A549 (cell line): ENCODE measurements around the gene EXOC4. TPM values are rescaled to one million over a fixed set of nuclear protein-coding genes. Genes with fewer than 3 reads are reported as not detected.

Source experiments
- ATAC-seq, 2 experiments: fragments of 200-7000 bp in 1 of 2; fragments of >200 bp in 1 of 2; cut with Nextera tagmentation in 1 of 2; cut with Tn5 transposase in 1 of 2; 3 replicates each; pipeline versions ENCODE4 v1.8.0 to v1.9.1; 2018 to 2020; ENCODE audit warnings: mild to moderate bottlenecking in 1 of 2, moderate library complexity in 1 of 2
- CTCF ChIA-PET: fragments of 300-600 bp; sonication (Branson Sonifier 250); formaldehyde crosslinking; extraction: SDS; loops from one replicate; lab custom pipeline; 2021; ENCODE audit warnings: antibody characterized with exemption, inconsistent platforms; lab: Yijun Ruan, JAX
- POLR2A ChIA-PET: fragments of 350-600 bp; formaldehyde crosslinking; extraction: SDS; loops from one replicate; lab custom pipeline; 2021; ENCODE audit warnings: antibody characterized with exemption, inconsistent platforms; lab: Yijun Ruan, JAX
- DNase-seq, 2 experiments: peaks; one replicate each; pipeline versions ENCODE4 v3.0.0 to v3.0.0-alpha.2; 2011 to 2016; ENCODE audit warnings: low read depth in 1 of 2, low spot score in 1 of 2
- FAIRE-seq: peaks from 2 replicates; lab custom pipeline; 2011; peaks lifted over from hg19 to GRCh38; lab: Jason Lieb, UNC
- H3K27ac ChIP-seq, 2 experiments: fragments of >200 bp; sonication (Bioruptor Twin); formaldehyde crosslinking; 3 replicates each; pipeline ENCODE4 v1.5.1; 2016 to 2017
- H3K4me1 ChIP-seq: fragments of >200 bp; sonication (Bioruptor Twin); formaldehyde crosslinking; 3 replicates; pipeline ENCODE4 v1.6.1; 2016
- H3K4me2 ChIP-seq: fragments of >200 bp; sonication (Bioruptor Twin); formaldehyde crosslinking; 3 replicates; pipeline ENCODE4 v1.6.1; 2016
- H3K4me3 ChIP-seq: fragments of >200 bp; sonication (Bioruptor Twin); formaldehyde crosslinking; 3 replicates; pipeline ENCODE4 v1.5.1; 2016
- H3K9me3 ChIP-seq: fragments of >200 bp; sonication (Bioruptor Twin); formaldehyde crosslinking; 3 replicates; pipeline ENCODE4 v1.6.1; 2016
- BHLHE40 ChIP-seq: IDR thresholded peaks from 2 replicates; pipeline ENCODE4 v1.6.1; 2012; ENCODE audit warnings: low read depth, low read length, inconsistent platforms
- CBX2 ChIP-seq: fragments of 200-600 bp; sonication (generic); IDR thresholded peaks from 2 replicates; pipeline ENCODE4 v1.6.1; 2016; ENCODE audit warnings: low read depth, mild to moderate bottlenecking, borderline replicate concordance
- CBX8 ChIP-seq: fragments of 200-600 bp; sonication (generic); IDR thresholded peaks from 2 replicates; pipeline ENCODE4 v1.6.1; 2016
- EHMT2 ChIP-seq: fragments of 200-600 bp; sonication (generic); IDR thresholded peaks from 2 replicates; pipeline ENCODE4 v1.6.1; 2016; ENCODE audit warnings: antibody characterized with exemption, low read depth, mild to moderate bottlenecking, moderate library complexity
- EP300 ChIP-seq, 2 experiments: fragments of >200 bp; sonication (Bioruptor Twin); formaldehyde crosslinking; IDR thresholded peaks; 2 replicates in 1 of 2; 3 replicates in 1 of 2; pipeline ENCODE4 v1.6.1; 2016 to 2017
- FOXS1 ChIP-seq: fragments of 250-450 bp; sonication (Bioruptor Pico); IDR thresholded peaks from 2 replicates; pipeline ENCODE4 v1.5.0; 2020; ENCODE audit warnings: mild to moderate bottlenecking, moderate library complexity
- GATA3 ChIP-seq: IDR thresholded peaks from 2 replicates; pipeline ENCODE4 v1.6.1; 2012; ENCODE audit warnings: borderline replicate concordance
- HOXA7 ChIP-seq: fragments of 250-450 bp; sonication (Bioruptor Pico); IDR thresholded peaks from 2 replicates; pipeline ENCODE4 v1.5.0; 2020; ENCODE audit warnings: mild to moderate bottlenecking, moderate library complexity
- HOXB13 ChIP-seq: fragments of 250-450 bp; sonication (Bioruptor Pico); IDR thresholded peaks from 2 replicates; pipeline ENCODE4 v1.5.0; 2020; ENCODE audit warnings: low read depth, mild to moderate bottlenecking, moderate library complexity
- JUNB ChIP-seq: fragments of >200 bp; sonication (Bioruptor Twin); formaldehyde crosslinking; IDR thresholded peaks from 2 replicates; pipeline ENCODE4 v1.6.1; 2016
- NFE2L2 ChIP-seq: fragments of 150-350 bp; conservative IDR thresholded peaks from 2 replicates; pipeline ENCODE4 v1.6.1; 2014; ENCODE audit warnings: low read length
- POLR2A ChIP-seq: IDR thresholded peaks from 2 replicates; pipeline ENCODE4 v1.6.1; 2012; ENCODE audit warnings: mild to moderate bottlenecking, low read length
- POLR2AphosphoS2 ChIP-seq: conservative IDR thresholded peaks from 2 replicates; pipeline ENCODE4 v1.6.1; 2012; ENCODE audit warnings: low read length, improper control_type of control experiment, inconsistent platforms
- RARB ChIP-seq: fragments of 250-450 bp; sonication (Bioruptor Pico); IDR thresholded peaks from 2 replicates; pipeline ENCODE4 v1.8.0; 2021; ENCODE audit warnings: mild to moderate bottlenecking, moderate library complexity
- RFX5 ChIP-seq: fragments of 450-650 bp; IDR thresholded peaks from 2 replicates; pipeline ENCODE4 v1.7.1; 2014; ENCODE audit warnings: antibody characterized with exemption, mild to moderate bottlenecking, moderate library complexity
- SMC3 ChIP-seq: fragments of >200 bp; sonication (Bioruptor Twin); formaldehyde crosslinking; IDR thresholded peaks from 3 replicates; pipeline ENCODE4 v1.6.1; 2018; ENCODE audit warnings: inconsistent platforms
- SREBF2 ChIP-seq: fragments of 450-650 bp; IDR thresholded peaks from 2 replicates; pipeline ENCODE4 v1.6.1; 2014; ENCODE audit warnings: mild to moderate bottlenecking, moderate library complexity
- TP53 ChIP-seq: fragments of 250-450 bp; sonication (Bioruptor Pico); IDR thresholded peaks from 2 replicates; pipeline ENCODE4 v1.5.0; 2021; ENCODE audit warnings: mild to moderate bottlenecking, moderate library complexity
- ZC3H11A ChIP-seq: fragments of 450-650 bp; IDR thresholded peaks from 2 replicates; pipeline ENCODE4 v1.6.1; 2014; ENCODE audit warnings: antibody characterized with exemption, mild to moderate bottlenecking
- ZFP36 ChIP-seq: fragments of 450-650 bp; IDR thresholded peaks from 2 replicates; pipeline ENCODE4 v1.6.1; 2014; ENCODE audit warnings: borderline replicate concordance; ENCODE audit not compliant: partially characterized antibody
- ZNF302 ChIP-seq: fragments of 250-450 bp; sonication (Bioruptor Pico); IDR thresholded peaks from 2 replicates; pipeline ENCODE4 v1.9.0; 2021; ENCODE audit warnings: inconsistent platforms, mild to moderate bottlenecking, moderate library complexity
- ZSCAN20 ChIP-seq: fragments of 250-450 bp; sonication (Bioruptor Pico); IDR thresholded peaks from 2 replicates; pipeline ENCODE4 v1.8.0; 2022; ENCODE audit warnings: mild to moderate bottlenecking, moderate library complexity
- WGBS: methylation state at CpG from one replicate; pipeline ENCODE4 v1.1.6; 2017; ENCODE audit errors: missing lambda C conversion rate; 5-methylcytosine and 5-hydroxymethylcytosine counted together
- polyA plus RNA-seq, 4 experiments: library from polyadenylated mRNA; depleted of rRNA in 3 of 4; stranded (reverse); fragments of >200 nt; fragmentation: RNase III in 1 of 4; extraction: RNeasy Plus Mini Kit Qiagen cat#74134 plus additional on column Dnase treatment in 1 of 4; gene quantifications; 2 replicates in 3 of 4; 3 replicates in 1 of 4; pipeline ENCODE4 v1.2.3, GENCODE V29; 2011 to 2017
- TF ChIP-seq, protein P1 (sequence below): IDR thresholded peaks from 2 replicates; pipeline ENCODE4 v1.6.1; 2012
- TF ChIP-seq, protein P2 (sequence below): fragments of >200 bp; sonication (Bioruptor Twin); formaldehyde crosslinking; IDR thresholded peaks from 3 replicates; pipeline ENCODE4 v1.5.1; 2016
- TF ChIP-seq, protein P3 (sequence below): IDR thresholded peaks from 2 replicates; pipeline ENCODE4 v1.6.1; 2012; ENCODE audit warnings: low read depth, borderline replicate concordance
- TF ChIP-seq, protein P4 (sequence below): fragments of 200-600 bp; sonication (generic); IDR thresholded peaks from 2 replicates; pipeline ENCODE4 v1.6.1; 2016; ENCODE audit warnings: antibody characterized with exemption, mild to moderate bottlenecking, moderate library complexity
- TF ChIP-seq, protein P5 (sequence below): fragments of >200 bp; sonication (Bioruptor Twin); formaldehyde crosslinking; IDR thresholded peaks from 3 replicates; pipeline ENCODE4 v1.6.1; 2016
- TF ChIP-seq, protein P6 (sequence below): fragments of >200 bp; sonication (Bioruptor Twin); formaldehyde crosslinking; IDR thresholded peaks from 2 replicates; pipeline ENCODE4 v1.6.1; 2016

The EXOC4 gene
- polyA plus RNA-seq, 2 of the 4 experiments (the other 2 are of a cell fraction) = 33.4 to 73.1 TPM

DNA sequence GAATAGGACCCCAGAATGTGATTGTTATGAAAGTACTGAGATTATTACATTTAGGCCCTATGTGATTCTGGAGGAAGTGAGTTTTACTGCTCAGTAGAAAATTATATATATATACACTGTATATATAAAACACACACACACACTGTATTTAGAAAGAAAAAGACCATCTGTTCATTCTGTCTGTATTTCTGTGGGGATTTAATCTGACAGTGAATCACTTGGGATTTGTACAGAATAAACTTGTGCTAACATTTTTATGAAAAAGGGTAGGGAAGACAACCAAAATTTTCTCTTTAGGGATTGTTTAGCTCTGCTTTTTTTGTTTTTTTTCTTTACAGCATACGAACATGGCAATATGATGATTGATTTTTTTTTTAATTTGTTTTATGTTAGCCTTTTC lies 142.7 kb downstream of the EXOC4 start:
- H3K27ac ChIP-seq = no peak overlapping the region
- WGBS = 89% methylated on average over 1 of the region's 1 CpG

DNA sequence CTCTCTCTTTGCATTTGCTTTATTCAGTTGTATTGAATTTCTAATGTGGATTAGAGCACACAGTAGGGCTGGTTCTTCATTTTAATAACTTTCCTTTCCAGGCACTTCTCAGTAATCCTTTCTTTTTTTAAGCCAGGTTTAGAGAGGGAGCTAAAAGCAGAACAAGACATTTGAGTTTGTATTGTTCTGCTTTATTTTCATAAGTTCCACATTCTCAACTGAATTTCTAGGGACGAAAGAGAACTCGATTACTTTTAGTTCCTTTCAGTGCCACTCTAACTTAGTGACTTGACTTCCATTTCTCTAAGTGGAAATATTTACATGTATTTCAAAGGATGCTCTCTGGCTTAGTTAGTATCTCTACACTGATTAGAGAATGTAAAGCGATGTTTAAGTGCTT lies 145.6 kb downstream of the EXOC4 start:
- no peak overlapping the region for H3K27ac ChIP-seq
- H3K4me3 ChIP-seq = no peak overlapping the region
- ChIA-PET POLR2A (no interaction called here), CTCF (no interaction called here)
- WGBS = 94% methylated on average over 3 of the region's 3 CpGs
- H3K4me2 ChIP-seq = no peak overlapping the region
- DNase-seq = no peak
- ATAC-seq = no peak
- no peaks in the 10 kb centered on the region for H3K9me3 ChIP-seq
- FAIRE-seq = no peak
- no peaks in the 10 kb centered on the region for H3K4me1 ChIP-seq
- TF ChIP-seq CBX8 (no peak), HOXB13 (no peak), EP300 (IDR thresholded peaks at IDR 0.05) (no peak), SMC3 (no peak), FOXS1 (CRISPR knock-in tag) (no peak), ZC3H11A (no peak), RARB (no peak), ZSCAN20 (CRISPR knock-in tag) (no peak), JUNB (no peak), RFX5 (no peak), NFE2L2 (no peak), EHMT2 (no peak), POLR2AphosphoS2 (no peak)
- TF ChIP-seq, protein P1, sequence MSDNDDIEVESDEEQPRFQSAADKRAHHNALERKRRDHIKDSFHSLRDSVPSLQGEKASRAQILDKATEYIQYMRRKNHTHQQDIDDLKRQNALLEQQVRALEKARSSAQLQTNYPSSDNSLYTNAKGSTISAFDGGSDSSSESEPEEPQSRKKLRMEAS = no peak
- TF ChIP-seq, protein P2, sequence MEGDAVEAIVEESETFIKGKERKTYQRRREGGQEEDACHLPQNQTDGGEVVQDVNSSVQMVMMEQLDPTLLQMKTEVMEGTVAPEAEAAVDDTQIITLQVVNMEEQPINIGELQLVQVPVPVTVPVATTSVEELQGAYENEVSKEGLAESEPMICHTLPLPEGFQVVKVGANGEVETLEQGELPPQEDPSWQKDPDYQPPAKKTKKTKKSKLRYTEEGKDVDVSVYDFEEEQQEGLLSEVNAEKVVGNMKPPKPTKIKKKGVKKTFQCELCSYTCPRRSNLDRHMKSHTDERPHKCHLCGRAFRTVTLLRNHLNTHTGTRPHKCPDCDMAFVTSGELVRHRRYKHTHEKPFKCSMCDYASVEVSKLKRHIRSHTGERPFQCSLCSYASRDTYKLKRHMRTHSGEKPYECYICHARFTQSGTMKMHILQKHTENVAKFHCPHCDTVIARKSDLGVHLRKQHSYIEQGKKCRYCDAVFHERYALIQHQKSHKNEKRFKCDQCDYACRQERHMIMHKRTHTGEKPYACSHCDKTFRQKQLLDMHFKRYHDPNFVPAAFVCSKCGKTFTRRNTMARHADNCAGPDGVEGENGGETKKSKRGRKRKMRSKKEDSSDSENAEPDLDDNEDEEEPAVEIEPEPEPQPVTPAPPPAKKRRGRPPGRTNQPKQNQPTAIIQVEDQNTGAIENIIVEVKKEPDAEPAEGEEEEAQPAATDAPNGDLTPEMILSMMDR = no peak
- TF ChIP-seq, protein P3, sequence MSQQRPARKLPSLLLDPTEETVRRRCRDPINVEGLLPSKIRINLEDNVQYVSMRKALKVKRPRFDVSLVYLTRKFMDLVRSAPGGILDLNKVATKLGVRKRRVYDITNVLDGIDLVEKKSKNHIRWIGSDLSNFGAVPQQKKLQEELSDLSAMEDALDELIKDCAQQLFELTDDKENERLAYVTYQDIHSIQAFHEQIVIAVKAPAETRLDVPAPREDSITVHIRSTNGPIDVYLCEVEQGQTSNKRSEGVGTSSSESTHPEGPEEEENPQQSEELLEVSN = no peak
- TF ChIP-seq, protein P4, sequence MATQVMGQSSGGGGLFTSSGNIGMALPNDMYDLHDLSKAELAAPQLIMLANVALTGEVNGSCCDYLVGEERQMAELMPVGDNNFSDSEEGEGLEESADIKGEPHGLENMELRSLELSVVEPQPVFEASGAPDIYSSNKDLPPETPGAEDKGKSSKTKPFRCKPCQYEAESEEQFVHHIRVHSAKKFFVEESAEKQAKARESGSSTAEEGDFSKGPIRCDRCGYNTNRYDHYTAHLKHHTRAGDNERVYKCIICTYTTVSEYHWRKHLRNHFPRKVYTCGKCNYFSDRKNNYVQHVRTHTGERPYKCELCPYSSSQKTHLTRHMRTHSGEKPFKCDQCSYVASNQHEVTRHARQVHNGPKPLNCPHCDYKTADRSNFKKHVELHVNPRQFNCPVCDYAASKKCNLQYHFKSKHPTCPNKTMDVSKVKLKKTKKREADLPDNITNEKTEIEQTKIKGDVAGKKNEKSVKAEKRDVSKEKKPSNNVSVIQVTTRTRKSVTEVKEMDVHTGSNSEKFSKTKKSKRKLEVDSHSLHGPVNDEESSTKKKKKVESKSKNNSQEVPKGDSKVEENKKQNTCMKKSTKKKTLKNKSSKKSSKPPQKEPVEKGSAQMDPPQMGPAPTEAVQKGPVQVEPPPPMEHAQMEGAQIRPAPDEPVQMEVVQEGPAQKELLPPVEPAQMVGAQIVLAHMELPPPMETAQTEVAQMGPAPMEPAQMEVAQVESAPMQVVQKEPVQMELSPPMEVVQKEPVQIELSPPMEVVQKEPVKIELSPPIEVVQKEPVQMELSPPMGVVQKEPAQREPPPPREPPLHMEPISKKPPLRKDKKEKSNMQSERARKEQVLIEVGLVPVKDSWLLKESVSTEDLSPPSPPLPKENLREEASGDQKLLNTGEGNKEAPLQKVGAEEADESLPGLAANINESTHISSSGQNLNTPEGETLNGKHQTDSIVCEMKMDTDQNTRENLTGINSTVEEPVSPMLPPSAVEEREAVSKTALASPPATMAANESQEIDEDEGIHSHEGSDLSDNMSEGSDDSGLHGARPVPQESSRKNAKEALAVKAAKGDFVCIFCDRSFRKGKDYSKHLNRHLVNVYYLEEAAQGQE = no peak

More for the DNA sequence above, 142.7 kb downstream of the EXOC4 start:
- Histone ChIP-seq H3K9me3 (no peaks in the 10 kb centered on the region), H3K4me2 (no peak overlapping the region), H3K4me1 (no peaks in the 10 kb centered on the region), H3K4me3 (no peak overlapping the region)
- ATAC-seq (no peak), FAIRE-seq (no peak), DNase-seq (no peak)
- no peak for TF ChIP-seq POLR2AphosphoS2
- TF ChIP-seq, protein P5, sequence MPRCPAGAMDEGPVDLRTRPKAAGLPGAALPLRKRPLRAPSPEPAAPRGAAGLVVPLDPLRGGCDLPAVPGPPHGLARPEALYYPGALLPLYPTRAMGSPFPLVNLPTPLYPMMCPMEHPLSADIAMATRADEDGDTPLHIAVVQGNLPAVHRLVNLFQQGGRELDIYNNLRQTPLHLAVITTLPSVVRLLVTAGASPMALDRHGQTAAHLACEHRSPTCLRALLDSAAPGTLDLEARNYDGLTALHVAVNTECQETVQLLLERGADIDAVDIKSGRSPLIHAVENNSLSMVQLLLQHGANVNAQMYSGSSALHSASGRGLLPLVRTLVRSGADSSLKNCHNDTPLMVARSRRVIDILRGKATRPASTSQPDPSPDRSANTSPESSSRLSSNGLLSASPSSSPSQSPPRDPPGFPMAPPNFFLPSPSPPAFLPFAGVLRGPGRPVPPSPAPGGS = no peak
- TF ChIP-seq HOXA7 (CRISPR knock-in tag) = no peak
- TF ChIP-seq CBX2 = no peak
- TF ChIP-seq RARB = no peak
- TF ChIP-seq NFE2L2 = no peak
- no peak for TF ChIP-seq GATA3
- TF ChIP-seq ZNF302 (CRISPR knock-in tag) = no peak
- no peak for TF ChIP-seq POLR2A
- no peak for TF ChIP-seq ZFP36
- no peak for TF ChIP-seq SMC3
- TF ChIP-seq, protein P4 = no peak
- TF ChIP-seq, protein P6, sequence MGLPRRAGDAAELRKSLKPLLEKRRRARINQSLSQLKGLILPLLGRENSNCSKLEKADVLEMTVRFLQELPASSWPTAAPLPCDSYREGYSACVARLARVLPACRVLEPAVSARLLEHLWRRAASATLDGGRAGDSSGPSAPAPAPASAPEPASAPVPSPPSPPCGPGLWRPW = no peak
- no peak for TF ChIP-seq SREBF2
- no peak for TF ChIP-seq EP300 (IDR thresholded peaks at IDR 0.05)
- TF ChIP-seq TP53 = no peak
- TF ChIP-seq RFX5 = no peak
- TF ChIP-seq BHLHE40 = no peak
- ChIA-PET POLR2A (no interaction called here), CTCF (no interaction called here)
